ENCODE results near the gene OR2AG2. TPM values are rescaled to one million over a fixed set of nuclear protein-coding genes. Genes with fewer than 3 reads are reported as not detected.

Gene OR2AG2
- total RNA-seq, 1 experiment from 2014 or later, result 0.18 TPM

DNA sequence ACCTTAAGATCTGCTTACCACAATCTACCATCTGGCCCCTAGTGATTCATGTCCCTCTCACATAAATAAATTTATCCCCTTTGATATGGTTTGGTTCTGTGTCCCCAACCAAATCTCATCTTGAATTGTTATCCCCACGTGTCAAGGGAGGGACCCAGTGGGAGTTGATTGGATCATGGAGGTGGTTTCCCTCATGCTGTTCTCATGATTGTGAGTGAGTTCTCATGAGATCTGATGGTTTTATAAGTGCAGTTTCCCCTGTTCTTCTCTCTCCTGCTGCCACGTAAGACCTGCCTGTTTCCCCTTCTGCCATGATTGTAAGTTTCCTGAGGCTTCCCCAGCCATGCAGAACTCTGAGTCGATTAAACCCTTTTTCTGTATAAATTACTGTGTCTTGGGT lies 37.2 kb downstream of the OR2AG2 start:
- in situ Hi-C loops (cut with HindIII; ENCODE audit: low pct_unique_long_range_greater_than_20kb, low sequenced_read_pairs), result no loop called here
- no peak for ATAC-seq
- CTCF ChIA-PET, result no interaction called here

GRCh38 chr11:6733326-6734275 lies 38.2 kb downstream of the OR2AG2 start:
- H3K27me3 ChIP-seq (ENCODE audit: control insufficient read depth, insufficient read depth, low read length), result peaks cover 5% of the 10 kb centered on the region
- in situ Hi-C loops (cut with HindIII; ENCODE audit: low pct_unique_long_range_greater_than_20kb, low sequenced_read_pairs), result no loop called here
- BruUV-seq (replicated peaks), result no TSS peak
- ChIA-PET CTCF (no interaction called here), POLR2A (no interaction called here)
- no peak overlapping the region for H3K27ac ChIP-seq (ENCODE audit: low read length)
- no peak overlapping the region for H3K4me3 ChIP-seq (ENCODE audit: low read depth in 2 of 2, low read length in 2 of 2)
- DNase-seq (ENCODE audit: low read depth, low spot score) (no peak), ATAC-seq (no peak)
- intact Hi-C loops (cut with micrococcal nuclease; ENCODE audit: unreplicated experiment), result no loop called here
- 0 out of 2 replicates have a peak, but pooled peaks cover 3% of the 10 kb centered on the region for H3K4me1 ChIP-seq (ENCODE audit: control insufficient read depth, insufficient read depth, low read length)
- H3K9me3 ChIP-seq (ENCODE audit: control insufficient read depth, insufficient read depth, low read depth, low read length), result no peaks in the 10 kb centered on the region
- H3K36me3 ChIP-seq (ENCODE audit: control insufficient read depth, insufficient read depth, low read length), result no peaks in the 10 kb centered on the region
- no peak for TF ChIP-seq CTCF (IDR thresholded peaks at IDR 0.05)
- TF ChIP-seq, protein P1, sequence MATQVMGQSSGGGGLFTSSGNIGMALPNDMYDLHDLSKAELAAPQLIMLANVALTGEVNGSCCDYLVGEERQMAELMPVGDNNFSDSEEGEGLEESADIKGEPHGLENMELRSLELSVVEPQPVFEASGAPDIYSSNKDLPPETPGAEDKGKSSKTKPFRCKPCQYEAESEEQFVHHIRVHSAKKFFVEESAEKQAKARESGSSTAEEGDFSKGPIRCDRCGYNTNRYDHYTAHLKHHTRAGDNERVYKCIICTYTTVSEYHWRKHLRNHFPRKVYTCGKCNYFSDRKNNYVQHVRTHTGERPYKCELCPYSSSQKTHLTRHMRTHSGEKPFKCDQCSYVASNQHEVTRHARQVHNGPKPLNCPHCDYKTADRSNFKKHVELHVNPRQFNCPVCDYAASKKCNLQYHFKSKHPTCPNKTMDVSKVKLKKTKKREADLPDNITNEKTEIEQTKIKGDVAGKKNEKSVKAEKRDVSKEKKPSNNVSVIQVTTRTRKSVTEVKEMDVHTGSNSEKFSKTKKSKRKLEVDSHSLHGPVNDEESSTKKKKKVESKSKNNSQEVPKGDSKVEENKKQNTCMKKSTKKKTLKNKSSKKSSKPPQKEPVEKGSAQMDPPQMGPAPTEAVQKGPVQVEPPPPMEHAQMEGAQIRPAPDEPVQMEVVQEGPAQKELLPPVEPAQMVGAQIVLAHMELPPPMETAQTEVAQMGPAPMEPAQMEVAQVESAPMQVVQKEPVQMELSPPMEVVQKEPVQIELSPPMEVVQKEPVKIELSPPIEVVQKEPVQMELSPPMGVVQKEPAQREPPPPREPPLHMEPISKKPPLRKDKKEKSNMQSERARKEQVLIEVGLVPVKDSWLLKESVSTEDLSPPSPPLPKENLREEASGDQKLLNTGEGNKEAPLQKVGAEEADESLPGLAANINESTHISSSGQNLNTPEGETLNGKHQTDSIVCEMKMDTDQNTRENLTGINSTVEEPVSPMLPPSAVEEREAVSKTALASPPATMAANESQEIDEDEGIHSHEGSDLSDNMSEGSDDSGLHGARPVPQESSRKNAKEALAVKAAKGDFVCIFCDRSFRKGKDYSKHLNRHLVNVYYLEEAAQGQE (IDR thresholded peaks at IDR 0.05; ENCODE audit: insufficient read depth in 1 of 2, low read depth in 2 of 2, low read length in 1 of 2), result no peak
- no peak for TF ChIP-seq POLR2AphosphoS5 (IDR thresholded peaks at IDR 0.05; ENCODE audit: low read depth, low read length)

More for the DNA sequence above, 37.2 kb downstream of the OR2AG2 start:
- Histone ChIP-seq H3K27ac (ENCODE audit: low read length) (no peak overlapping the region), H3K9me3 (ENCODE audit: control insufficient read depth, insufficient read depth, low read depth, low read length) (no peaks in the 10 kb centered on the region), H3K27me3 (ENCODE audit: control insufficient read depth, insufficient read depth, low read length) (peaks cover 4% of the 10 kb centered on the region; the same call in 1 of the 2 replicates), H3K4me3 (ENCODE audit: low read depth in 2 of 2, low read length in 2 of 2) (no peak overlapping the region), H3K4me1 (ENCODE audit: control insufficient read depth, insufficient read depth, low read length) (0 out of 2 replicates have a peak, but pooled peaks cover 3% of the 10 kb centered on the region), H3K36me3 (ENCODE audit: control insufficient read depth, insufficient read depth, low read length) (no peaks in the 10 kb centered on the region)
- DNase-seq (ENCODE audit: low read depth, low spot score), result no peak
- intact Hi-C loops (cut with micrococcal nuclease; ENCODE audit: unreplicated experiment), result no loop called here
- TF ChIP-seq CTCF (IDR thresholded peaks at IDR 0.05) (no peak), TCF7L2 (IDR thresholded peaks at IDR 0.05; ENCODE audit: low read depth, low read length) (no peak), POLR2AphosphoS5 (IDR thresholded peaks at IDR 0.05; ENCODE audit: low read depth, low read length) (no peak), SIN3A (IDR thresholded peaks at IDR 0.05; ENCODE audit: borderline replicate concordance, insufficient read depth, low read depth, low read length) (no peak)
- TF ChIP-seq, protein P1 (IDR thresholded peaks at IDR 0.05; ENCODE audit: insufficient read depth in 1 of 2, low read depth in 2 of 2, low read length in 1 of 2), result no peak
- no TSS peak for BruUV-seq (replicated peaks)
- POLR2A ChIA-PET, result no interaction called here

Measured in Panc1 (cell line).